Endothelial cell (in vitro differentiated cells): Measurements from ENCODE around the gene PA2G4. TPM values are rescaled to one million over a fixed set of nuclear protein-coding genes. Genes with fewer than 3 reads are reported as not detected.
A peak's percentile ranks its signal among the peaks of the same experiment; 100 is the strongest.

Experiments used
- DNase-seq: peaks from one replicate; pipeline ENCODE4 v3.0.0; 2021; ENCODE audit warnings: low spot score
- H3K27ac Mint-ChIP-seq: one replicate; pipeline ENCODE4 v1.8.0; 2021; ENCODE audit warnings: mixed read lengths, inconsistent platforms; ENCODE audit not compliant: unreplicated experiment
- H3K27me3 Mint-ChIP-seq: one replicate; pipeline ENCODE4 v1.8.0; 2021; ENCODE audit warnings: mild to moderate bottlenecking, moderate library complexity, mixed read lengths, inconsistent platforms; ENCODE audit not compliant: unreplicated experiment
- H3K36me3 Mint-ChIP-seq: one replicate; pipeline ENCODE4 v1.8.0; 2021; ENCODE audit warnings: mild to moderate bottlenecking, low read depth, mixed read lengths, inconsistent platforms; ENCODE audit not compliant: unreplicated experiment
- H3K4me1 Mint-ChIP-seq: one replicate; pipeline ENCODE4 v1.8.0; 2021; ENCODE audit warnings: mild to moderate bottlenecking, mixed read lengths, inconsistent platforms; ENCODE audit not compliant: unreplicated experiment
- H3K4me3 Mint-ChIP-seq: one replicate; pipeline ENCODE4 v1.8.0; 2021; ENCODE audit warnings: mild to moderate bottlenecking, mixed read lengths, inconsistent platforms; ENCODE audit not compliant: unreplicated experiment
- H3K9me3 Mint-ChIP-seq: one replicate; pipeline ENCODE4 v1.8.0; 2021; ENCODE audit warnings: mixed read lengths, inconsistent platforms; ENCODE audit not compliant: unreplicated experiment
- CTCF ChIP-seq: fragments of 200-600 bp; sonication (generic); IDR thresholded peaks from one replicate; pipeline ENCODE4 v1.5.0; 2021; ENCODE audit warnings: antibody characterized with exemption; ENCODE audit not compliant: unreplicated experiment
- total RNA-seq: library from RNA; stranded (reverse); fragmentation: NEBNext Ultra II Directional; extraction: Animal tissue kit (Norgen Biotek cat#: 25700); gene quantifications from one replicate; pipeline ENCODE4 v1.2.1, GENCODE V29; 2021; ENCODE audit not compliant: unreplicated experiment

Gene PA2G4
- total RNA-seq, 1 donor from 2014 or later = 84.3 TPM

DNA sequence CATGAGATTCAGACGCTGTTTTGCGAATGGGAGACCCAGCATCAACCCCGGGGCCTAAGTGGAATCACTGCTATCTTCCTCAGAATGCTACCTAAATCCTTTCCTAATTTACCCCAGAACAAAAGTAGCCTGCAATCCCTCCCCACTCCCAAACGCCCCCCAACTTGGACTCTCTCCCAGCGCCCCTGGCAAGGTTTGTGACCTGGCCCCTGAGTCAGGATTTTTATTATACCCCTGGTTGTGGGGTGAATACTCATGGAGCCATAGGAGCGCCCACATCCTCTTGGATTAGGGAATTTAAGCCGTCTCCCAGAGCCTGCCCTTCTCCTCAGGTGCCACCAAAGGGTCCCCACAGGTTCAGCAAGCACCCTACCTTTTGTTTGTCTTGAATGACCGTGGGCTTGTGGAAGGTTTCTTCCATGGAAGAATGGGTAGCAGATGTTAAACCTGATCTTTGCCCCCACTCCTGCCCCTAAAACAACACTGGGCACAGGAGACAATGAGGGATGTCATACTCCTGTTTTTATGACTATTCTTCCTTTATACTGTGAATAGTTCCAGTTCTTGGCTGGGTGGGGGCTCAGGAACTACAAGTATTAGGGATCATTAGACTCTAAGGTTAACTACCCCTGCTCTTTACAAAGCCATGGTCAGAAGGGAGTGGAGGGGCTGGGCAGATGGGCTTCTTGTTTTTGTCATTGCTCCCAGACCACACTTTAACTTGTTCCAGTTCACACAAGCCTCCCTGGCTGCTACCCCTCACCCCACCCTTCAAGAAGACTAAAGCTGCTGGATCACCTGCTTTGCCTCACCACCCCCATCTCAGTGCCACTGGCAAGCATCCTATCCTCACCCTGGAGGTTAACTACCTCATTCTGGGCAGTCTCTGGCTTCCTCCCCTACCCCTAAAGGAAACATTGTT lies 48.7 kb downstream of the PA2G4 start:
- H3K36me3 Mint-ChIP-seq = peaks cover 11% of the 10 kb centered on the region
- no peaks in the 10 kb centered on the region for H3K9me3 Mint-ChIP-seq
- H3K27ac Mint-ChIP-seq = peak overlapping the region; percentile 87
- no peak for DNase-seq
- H3K27me3 Mint-ChIP-seq = peaks cover 14% of the 10 kb centered on the region
- peaks cover 31% of the 10 kb centered on the region for H3K4me1 Mint-ChIP-seq
- peak overlapping the region; percentile 97 for H3K4me3 Mint-ChIP-seq
- no peak for TF ChIP-seq CTCF

DNA sequence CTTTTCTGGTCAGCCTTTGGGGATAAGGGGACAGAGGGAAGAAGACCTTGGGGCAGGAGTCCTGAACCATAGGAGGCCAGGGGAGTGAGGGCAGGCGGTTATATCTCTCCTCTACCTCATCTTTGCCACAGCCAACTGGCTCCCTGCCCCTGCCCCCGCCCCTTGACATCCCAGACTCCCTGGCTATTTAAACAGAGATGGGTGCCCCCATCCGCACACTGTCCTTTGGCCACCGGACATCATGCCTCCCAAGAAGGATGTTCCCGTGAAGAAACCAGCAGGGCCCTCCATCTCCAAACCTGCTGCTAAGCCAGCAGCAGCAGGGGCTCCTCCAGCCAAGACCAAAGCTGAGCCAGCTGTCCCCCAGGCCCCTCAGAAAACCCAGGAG lies 49.3 kb downstream of the PA2G4 start:
- peaks cover 38% of the 10 kb centered on the region for H3K4me1 Mint-ChIP-seq
- H3K27me3 Mint-ChIP-seq = peaks cover 21% of the 10 kb centered on the region
- H3K27ac Mint-ChIP-seq = peak overlapping the region; percentile 72
- no peaks in the 10 kb centered on the region for H3K9me3 Mint-ChIP-seq
- DNase-seq = no peak
- peak overlapping the region; percentile 97 for H3K4me3 Mint-ChIP-seq
- TF ChIP-seq CTCF = no peak
- peaks cover 18% of the 10 kb centered on the region for H3K36me3 Mint-ChIP-seq

GRCh38 chr12:56154246-56154771 lies 50.0 kb downstream of the PA2G4 start:
- Mint-ChIP-seq H3K4me3 (no peak overlapping the region), H3K27me3 (peaks cover 27% of the 10 kb centered on the region), H3K36me3 (peaks cover 24% of the 10 kb centered on the region), H3K9me3 (no peaks in the 10 kb centered on the region), H3K4me1 (peaks cover 44% of the 10 kb centered on the region), H3K27ac (no peak overlapping the region)
- DNase-seq = no peak
- no peak for TF ChIP-seq CTCF

DNA sequence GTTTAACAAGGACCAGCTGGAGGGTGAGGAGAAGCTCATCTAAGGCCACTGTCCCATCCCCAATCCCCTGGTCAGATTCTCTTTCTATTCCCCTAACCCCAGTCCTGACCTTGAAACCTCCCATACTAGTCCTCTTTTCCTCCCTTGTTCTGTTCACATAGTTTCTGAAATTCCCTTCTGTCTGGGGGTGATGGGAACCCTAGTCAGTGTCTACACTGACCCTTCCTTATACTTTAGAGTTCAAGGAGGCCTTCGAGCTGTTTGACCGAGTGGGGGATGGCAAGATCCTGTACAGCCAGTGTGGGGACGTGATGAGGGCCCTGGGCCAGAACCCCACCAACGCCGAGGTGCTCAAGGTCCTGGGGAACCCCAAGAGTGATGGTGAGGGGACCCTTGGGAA lies 50.5 kb downstream of the PA2G4 start:
- Mint-ChIP-seq H3K4me1 (peaks cover 47% of the 10 kb centered on the region), H3K27me3 (peaks cover 30% of the 10 kb centered on the region), H3K36me3 (peaks cover 29% of the 10 kb centered on the region), H3K4me3 (peak overlapping the region; percentile 84), H3K9me3 (no peaks in the 10 kb centered on the region), H3K27ac (peak overlapping the region; percentile 75)
- DNase-seq = no peak
- TF ChIP-seq CTCF = no peak
